B cell (primary cell): ENCODE measurements around the gene S100A5. TPM values are rescaled to one million over a fixed set of nuclear protein-coding genes. Genes with fewer than 3 reads are reported as not detected.

Source experiments
- ATAC-seq: fragments of 200-7000 bp; cut with Tn5 transposase; one replicate; pipeline ENCODE4 v1.10.0; 2021; ENCODE audit warnings: low read depth, mild to moderate bottlenecking, moderate number of reproducible peaks, moderate library complexity
- CTCF ChIA-PET: fragments of 350-600 bp; sonication (Branson Sonifier 250); formaldehyde crosslinking; loops from one replicate; lab custom pipeline; 2021; ENCODE audit warnings: antibody characterized with exemption, inconsistent platforms; lab: Charles Lee
- POLR2A ChIA-PET: fragments of 350-600 bp; sonication (Branson Sonifier 250); formaldehyde crosslinking; loops from one replicate; lab custom pipeline; 2021; ENCODE audit warnings: antibody characterized with exemption; lab: Charles Lee
- DNase-seq: peaks from one replicate; pipeline ENCODE4 v3.0.0; 2013
- H2AFZ ChIP-seq: 2 replicates; pipeline ENCODE4 v1.6.1; 2012; ENCODE audit warnings: mild to moderate bottlenecking, low read depth, low read length; ENCODE audit not compliant: insufficient read depth, poor library complexity, severe bottlenecking
- H3K27ac ChIP-seq, 2 donors: 1 replicate in 1 of 2; 2 replicates in 1 of 2; pipeline ENCODE4 v1.5.1; 2012 to 2013; ENCODE audit warnings: low read length in 2 of 2, mild to moderate bottlenecking in 2 of 2, moderate library complexity in 1 of 2
- H3K27me3 ChIP-seq, 4 experiments: fragments of 200-600 bp in 1 of 4; sonication (generic) in 1 of 4; replicated peaks in 1 of 4; 1 replicate in 2 of 4; 2 replicates in 2 of 4; pipeline versions ENCODE4 v1.6.1 to v1.7.0; 2013 to 2016; ENCODE audit warnings: low read length in 3 of 4, mild to moderate bottlenecking in 2 of 4, mixed read lengths in 1 of 4, moderate library complexity in 1 of 4; ENCODE audit not compliant: insufficient read depth in 4 of 4, control insufficient read depth in 3 of 4; ENCODE audit errors: control extremely low read depth in 1 of 4
- H3K36me3 ChIP-seq, 2 experiments: replicated peaks in 1 of 2; 1 replicate in 1 of 2; 2 replicates in 1 of 2; pipeline versions ENCODE4 v1.6.1 to v1.7.1; 2013; ENCODE audit warnings: low read length in 1 of 2; ENCODE audit not compliant: insufficient read depth in 2 of 2, control insufficient read depth in 1 of 2; ENCODE audit errors: control extremely low read depth in 1 of 2, extremely low read depth in 1 of 2
- H3K4me1 ChIP-seq, 2 donors: fragments of 200-600 bp in 1 of 2; sonication (generic) in 1 of 2; 1 replicate in 1 of 2; 2 replicates in 1 of 2; pipeline versions ENCODE4 v1.5.1 to v1.6.1; 2013 to 2017; ENCODE audit warnings: low read length in 2 of 2; ENCODE audit not compliant: control insufficient read depth in 2 of 2, insufficient read depth in 2 of 2
- H3K4me2 ChIP-seq: replicated peaks from 2 replicates; pipeline ENCODE3; 2012; ENCODE audit warnings: mild to moderate bottlenecking, low read depth, low read length; ENCODE audit not compliant: poor library complexity, severe bottlenecking
- H3K4me3 ChIP-seq, 5 experiments: fragments of 200-600 bp in 1 of 5; sonication (generic) in 1 of 5; 1 replicate in 3 of 5; 2 replicates in 2 of 5; pipeline versions ENCODE4 v1.5.1 to v1.7.0; 2011 to 2016; ENCODE audit warnings: low read length in 4 of 5, mild to moderate bottlenecking in 4 of 5, low read depth in 2 of 5, control low read depth in 1 of 5, moderate library complexity in 1 of 5; ENCODE audit not compliant: insufficient read depth in 1 of 5; ENCODE audit errors: control extremely low read depth in 1 of 5, extremely low read depth in 1 of 5
- H3K79me2 ChIP-seq: fragments of 200-600 bp; sonication (generic); one replicate; pipeline ENCODE4 v1.6.0; 2016; ENCODE audit warnings: low read length; ENCODE audit not compliant: control insufficient read depth, insufficient read depth
- H3K9ac ChIP-seq: fragments of 200-600 bp; sonication (generic); 2 replicates; pipeline ENCODE4 v1.6.1; 2017; ENCODE audit warnings: mild to moderate bottlenecking, low read length, moderate library complexity
- H3K9me3 ChIP-seq, 3 donors: one replicate each; pipeline versions ENCODE4 v1.6.1 to v1.7.1; 2013; ENCODE audit warnings: low read length in 2 of 3; ENCODE audit not compliant: control insufficient read depth in 2 of 3, insufficient read depth in 1 of 3; ENCODE audit errors: control extremely low read depth in 1 of 3
- H4K20me1 ChIP-seq: 2 replicates; pipeline ENCODE4 v1.6.0; 2012; ENCODE audit warnings: mild to moderate bottlenecking, low read length; ENCODE audit not compliant: insufficient read depth, control insufficient read depth, poor library complexity, severe bottlenecking
- H3K27ac Mint-ChIP-seq: one replicate; pipeline ENCODE4 v1.8.0; 2021; ENCODE audit warnings: mixed read lengths
- H3K27me3 Mint-ChIP-seq: one replicate; pipeline ENCODE4 v1.8.0; 2021; ENCODE audit warnings: mixed read lengths
- H3K4me1 Mint-ChIP-seq: one replicate; pipeline ENCODE4 v1.8.0; 2021; ENCODE audit warnings: mixed read lengths
- H3K4me3 Mint-ChIP-seq: one replicate; pipeline ENCODE4 v1.8.0; 2021; ENCODE audit warnings: mixed read lengths
- H3K9me3 Mint-ChIP-seq: one replicate; pipeline ENCODE4 v1.8.0; 2022; ENCODE audit warnings: mixed read lengths; ENCODE audit not compliant: insufficient read depth
- EZH2 ChIP-seq: IDR thresholded peaks from 2 replicates; pipeline ENCODE4 v1.6.1; 2012; ENCODE audit warnings: borderline replicate concordance, low read depth, mild to moderate bottlenecking, moderate library complexity, low read length; ENCODE audit not compliant: insufficient read depth, poor library complexity, severe bottlenecking
- WGBS: methylation state at CpG from one replicate; pipeline ENCODE4 v1.1.5; 2013; ENCODE audit warnings: missing lambda C conversion rate; ENCODE audit not compliant: insufficient coverage; 5-methylcytosine and 5-hydroxymethylcytosine counted together
- intact Hi-C: fragments of 100-400 bp; cut with micrococcal nuclease; formaldehyde crosslinking; loops from one replicate; pipeline ENCODE4 v1.10.0; 2022
- polyA plus RNA-seq: library from polyadenylated mRNA; depleted of rRNA; stranded (reverse); fragments of >200 nt; gene quantifications from 2 replicates; pipeline ENCODE4 v1.2.3, GENCODE V29; 2012
- total RNA-seq, 2 donors: library from RNA; stranded (reverse); fragments of 120-200 nt in 1 of 2; gene quantifications; 1 replicate in 1 of 2; 2 replicates in 1 of 2; pipeline versions ENCODE4 v1.2.3 to v1.2.4, GENCODE V29; 2013 to 2022
- TF ChIP-seq, protein P1 (sequence below): fragments of 200-600 bp; IDR thresholded peaks from one replicate; pipeline ENCODE4 v1.8.0; 2022; ENCODE audit warnings: antibody characterized with exemption, mild to moderate bottlenecking

Gene S100A5
- total and polyA plus RNA-seq, 2 donors (not counting 1 experiment from before 2014, with no cell fraction given) = 0.64 TPM; not detected in 1

DNA sequence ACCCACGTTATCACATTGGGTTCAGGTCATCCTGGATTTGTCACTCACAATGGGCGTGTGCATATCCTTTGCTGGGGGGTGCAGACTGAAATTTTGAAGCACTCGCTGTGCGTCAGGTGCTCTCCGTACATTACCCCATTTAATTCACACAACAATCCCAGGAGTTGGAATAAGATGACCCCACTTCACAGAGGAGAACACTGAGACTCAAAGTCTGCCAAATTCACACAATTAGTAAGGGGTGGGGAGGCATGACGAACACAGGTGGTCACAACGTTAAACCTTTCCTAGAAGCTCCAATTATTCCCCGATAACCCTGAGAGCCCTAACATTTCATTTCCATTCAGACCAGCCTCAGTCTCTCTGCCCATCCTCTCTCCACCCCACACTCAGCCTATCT lies 28.7 kb upstream of the S100A5 start:
- POLR2A ChIA-PET = no interaction called here
- DNase-seq (no peak), ATAC-seq (no peak)
- TF ChIP-seq, protein P1, sequence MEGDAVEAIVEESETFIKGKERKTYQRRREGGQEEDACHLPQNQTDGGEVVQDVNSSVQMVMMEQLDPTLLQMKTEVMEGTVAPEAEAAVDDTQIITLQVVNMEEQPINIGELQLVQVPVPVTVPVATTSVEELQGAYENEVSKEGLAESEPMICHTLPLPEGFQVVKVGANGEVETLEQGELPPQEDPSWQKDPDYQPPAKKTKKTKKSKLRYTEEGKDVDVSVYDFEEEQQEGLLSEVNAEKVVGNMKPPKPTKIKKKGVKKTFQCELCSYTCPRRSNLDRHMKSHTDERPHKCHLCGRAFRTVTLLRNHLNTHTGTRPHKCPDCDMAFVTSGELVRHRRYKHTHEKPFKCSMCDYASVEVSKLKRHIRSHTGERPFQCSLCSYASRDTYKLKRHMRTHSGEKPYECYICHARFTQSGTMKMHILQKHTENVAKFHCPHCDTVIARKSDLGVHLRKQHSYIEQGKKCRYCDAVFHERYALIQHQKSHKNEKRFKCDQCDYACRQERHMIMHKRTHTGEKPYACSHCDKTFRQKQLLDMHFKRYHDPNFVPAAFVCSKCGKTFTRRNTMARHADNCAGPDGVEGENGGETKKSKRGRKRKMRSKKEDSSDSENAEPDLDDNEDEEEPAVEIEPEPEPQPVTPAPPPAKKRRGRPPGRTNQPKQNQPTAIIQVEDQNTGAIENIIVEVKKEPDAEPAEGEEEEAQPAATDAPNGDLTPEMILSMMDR = no peak
- no peak for TF ChIP-seq EZH2
- CTCF ChIA-PET = interaction anchor here (0.9 to 7.4 kb wide), 14 partner anchors 8 to 416 kb away, joined by 3 to 227 read pairs (median 8); partner anchors contain the start of genes CHTOP, S100A1, S100A13 and S100A4
- Histone ChIP-seq H3K79me2 (no peaks in the 10 kb centered on the region), H3K4me2 (no peak overlapping the region), H3K27me3 (peaks cover 0 to 2% (median 0%) of the 10 kb centered on the region in 4 experiments), H4K20me1 (no peaks in the 10 kb centered on the region), H3K4me1 (peaks cover 16 to 37% of the 10 kb centered on the region in 2 donors), H3K36me3 (no peaks in the 10 kb centered on the region), H3K9me3 (no peaks in the 10 kb centered on the region), H3K27ac (no peak overlapping the region), H3K4me3 (no peak overlapping the region), H2AFZ (no peak overlapping the region), H3K9ac (no peak overlapping the region)
- peaks cover 40% of the 10 kb centered on the region for H3K4me1 Mint-ChIP-seq
- H3K27me3 Mint-ChIP-seq = peaks cover 7% of the 10 kb centered on the region
- no peaks in the 10 kb centered on the region for H3K9me3 Mint-ChIP-seq
- H3K4me3 Mint-ChIP-seq = no peak overlapping the region
- WGBS = 91% methylated on average over 3 of the region's 8 CpGs
- H3K27ac Mint-ChIP-seq = no peak overlapping the region
- intact Hi-C loops = no loop called here

GRCh38 chr1:153568367-153569099 lies 27.8 kb upstream of the S100A5 start:
- Mint-ChIP-seq H3K27me3 (peaks cover 7% of the 10 kb centered on the region), H3K9me3 (no peaks in the 10 kb centered on the region), H3K4me1 (peaks cover 40% of the 10 kb centered on the region), H3K27ac (peak overlapping the region; percentile 42), H3K4me3 (peak overlapping the region; percentile 65)
- Histone ChIP-seq H3K27ac (no peak overlapping the region), H3K9ac (no peak overlapping the region), H3K4me3 (peak overlapping the region in 1 of 5 experiments; percentile 26), H4K20me1 (no peaks in the 10 kb centered on the region), H2AFZ (peak overlapping the region; percentile 81), H3K4me1 (peaks cover 16 to 37% of the 10 kb centered on the region in 2 donors), H3K36me3 (no peaks in the 10 kb centered on the region), H3K27me3 (peaks cover 0 to 2% (median 0%) of the 10 kb centered on the region in 4 experiments), H3K4me2 (peak overlapping the region; percentile 62), H3K79me2 (no peaks in the 10 kb centered on the region), H3K9me3 (no peaks in the 10 kb centered on the region)
- intact Hi-C loops = loop anchor here (1.0 kb wide), 5 partner anchors 35 to 704 kb away; partner anchors contain the start of gene HAX1
- DNase-seq (peak; percentile 83), ATAC-seq (peak; percentile 39)
- TF ChIP-seq, protein P1 = peak; percentile 98
- no peak for TF ChIP-seq EZH2
- ChIA-PET CTCF (interaction anchor here (0.6 to 7.4 kb wide), 28 partner anchors 9 to 419 kb away, joined by 3 to 227 read pairs (median 4); partner anchors contain the start of genes CRTC2, S100A4, S100A5 and S100A6), POLR2A (interaction anchor here (0.6 to 1.4 kb wide), 3 partner anchors 33 to 176 kb away, joined by 4 to 7 read pairs (median 4); partner anchors contain the start of gene S100A6)
- WGBS = 22% methylated on average over 25 of the region's 25 CpGs
